Measurements from ENCODE around the gene ITGAV.
A peak's percentile ranks its signal among the peaks of the same experiment; 100 is the strongest.
"Not testable (repeated sequence)": the region's sequence is repeated elsewhere in the genome, so short reads cannot be mapped to it uniquely, and the experiment has no call there.

Gene ITGAV

GRCh38 chr2:186589612-186590349, at the start of gene ITGAV:
TSS of gene ITGAV (plus strand) at chr2:186590056. CDS start at chr2:186590339, 283 bp downstream.
- DNase-seq, result peak; percentile 93

GRCh38 chr2:186540941-186541340, 48.9 kb upstream of the ITGAV start:
- DNase-seq, result no peak

- no peak for DNase-seq
Measured at GRCh38 chr2:186542002-186542401, 47.9 kb upstream of the ITGAV start.

GRCh38 chr2:186543561-186544131, 46.2 kb upstream of the ITGAV start:
- no peak for DNase-seq

- no peak for DNase-seq
Measured at GRCh38 chr2:186544255-186544675, 45.6 kb upstream of the ITGAV start.

- DNase-seq, result no peak
Measured at GRCh38 chr2:186546846-186547245, 43.0 kb upstream of the ITGAV start.

GRCh38 chr2:186551323-186552050, 38.4 kb upstream of the ITGAV start:
- DNase-seq, result no peak

GRCh38 chr2:186554429-186554828, 35.4 kb upstream of the ITGAV start:
- DNase-seq, result no peak

- DNase-seq, result no peak
Measured at GRCh38 chr2:186554850-186555671, 34.8 kb upstream of the ITGAV start.

GRCh38 chr2:186558512-186559276, 31.2 kb upstream of the ITGAV start:
- DNase-seq, result no peak

- DNase-seq, result no peak
Measured at GRCh38 chr2:186559370-186559769, 30.5 kb upstream of the ITGAV start.

- DNase-seq, result no peak
Measured at GRCh38 chr2:186559848-186560247, 30.0 kb upstream of the ITGAV start.

GRCh38 chr2:186560254-186560653, 29.6 kb upstream of the ITGAV start:
- no peak for DNase-seq

- no peak for DNase-seq
Measured at GRCh38 chr2:186561467-186562208, 28.2 kb upstream of the ITGAV start.

- no peak for DNase-seq
Measured at GRCh38 chr2:186562209-186562578, 27.7 kb upstream of the ITGAV start.

- not testable (repeated sequence) for DNase-seq
Measured at GRCh38 chr2:186568600-186568999, 21.3 kb upstream of the ITGAV start.

- not testable (repeated sequence) for DNase-seq
Measured at GRCh38 chr2:186569127-186569526, 20.7 kb upstream of the ITGAV start.

- DNase-seq, result no peak
Measured at GRCh38 chr2:186569897-186570296, 20.0 kb upstream of the ITGAV start.

- no peak for DNase-seq
Measured at GRCh38 chr2:186570604-186571003, 19.3 kb upstream of the ITGAV start.

- no peak for DNase-seq
Measured at GRCh38 chr2:186572705-186573104, 17.2 kb upstream of the ITGAV start.

- no peak for DNase-seq
Measured at GRCh38 chr2:186573531-186573930, 16.3 kb upstream of the ITGAV start.

- no peak for DNase-seq
Measured at GRCh38 chr2:186575302-186575701, 14.6 kb upstream of the ITGAV start.

All from activated effector memory CD4-positive, alpha-beta T cell treated with anti-CD3 and anti-CD28 coated beads, Interleukin-2, amount 50 U/mL, for 16 hours (primary cell).